ENCODE results near the gene NOTCH1. TPM values are rescaled to one million over a fixed set of nuclear protein-coding genes. Genes with fewer than 3 reads are reported as not detected.

Gene NOTCH1
- total RNA-seq, 1 donor from 2014 or later: 17.6 TPM

- Histone ChIP-seq H3K27ac (replicated peaks) (no peak overlapping the region), H3K9me3 (replicated peaks) (no peaks in the 10 kb centered on the region), H3K4me3 (no peak overlapping the region), H3K36me3 (peaks cover 100% of the 10 kb centered on the region), H3K27me3 (ENCODE audit: low read depth) (no peaks in the 10 kb centered on the region), H3K4me1 (no peaks in the 10 kb centered on the region)
- intact Hi-C loops (cut with micrococcal nuclease): no loop called here
- no peak for DNase-seq
- no peak for TF ChIP-seq CTCF (IDR thresholded peaks at IDR 0.05; ENCODE audit: borderline replicate concordance)
Observed at GRCh38 chr9:136470792-136471469, 74.9 kb downstream of the NOTCH1 start.

- H3K4me1 ChIP-seq: no peaks in the 10 kb centered on the region
- intact Hi-C loops (cut with micrococcal nuclease): no loop called here
- DNase-seq: no peak
- H3K4me3 ChIP-seq: no peak overlapping the region
- no peak overlapping the region for H3K27ac ChIP-seq (replicated peaks)
- no peak for TF ChIP-seq CTCF (IDR thresholded peaks at IDR 0.05; ENCODE audit: borderline replicate concordance)
- H3K9me3 ChIP-seq (replicated peaks): no peaks in the 10 kb centered on the region
- no peaks in the 10 kb centered on the region for H3K27me3 ChIP-seq (ENCODE audit: low read depth)
- H3K36me3 ChIP-seq: peaks cover 100% of the 10 kb centered on the region
Observed at GRCh38 chr9:136470356-136470755, 75.5 kb downstream of the NOTCH1 start.

- Histone ChIP-seq H3K27ac (replicated peaks) (no peak overlapping the region), H3K9me3 (replicated peaks) (no peaks in the 10 kb centered on the region), H3K27me3 (ENCODE audit: low read depth) (no peaks in the 10 kb centered on the region), H3K4me1 (no peaks in the 10 kb centered on the region), H3K4me3 (no peak overlapping the region), H3K36me3 (peaks cover 100% of the 10 kb centered on the region)
- DNase-seq: no peak
- intact Hi-C loops (cut with micrococcal nuclease): no loop called here
- TF ChIP-seq CTCF (IDR thresholded peaks at IDR 0.05; ENCODE audit: borderline replicate concordance): no peak
Observed at GRCh38 chr9:136467766-136468165, 78.1 kb downstream of the NOTCH1 start.

GRCh38 chr9:136466155-136466541, 79.7 kb downstream of the NOTCH1 start:
- intact Hi-C loops (cut with micrococcal nuclease): no loop called here
- no peak overlapping the region for H3K4me3 ChIP-seq
- H3K27me3 ChIP-seq (ENCODE audit: low read depth): no peaks in the 10 kb centered on the region
- no peaks in the 10 kb centered on the region for H3K4me1 ChIP-seq
- H3K9me3 ChIP-seq (replicated peaks): no peaks in the 10 kb centered on the region
- peaks cover 100% of the 10 kb centered on the region for H3K36me3 ChIP-seq
- H3K27ac ChIP-seq (replicated peaks): no peak overlapping the region
- TF ChIP-seq CTCF (IDR thresholded peaks at IDR 0.05; ENCODE audit: borderline replicate concordance): no peak
- no peak for DNase-seq

DNA sequence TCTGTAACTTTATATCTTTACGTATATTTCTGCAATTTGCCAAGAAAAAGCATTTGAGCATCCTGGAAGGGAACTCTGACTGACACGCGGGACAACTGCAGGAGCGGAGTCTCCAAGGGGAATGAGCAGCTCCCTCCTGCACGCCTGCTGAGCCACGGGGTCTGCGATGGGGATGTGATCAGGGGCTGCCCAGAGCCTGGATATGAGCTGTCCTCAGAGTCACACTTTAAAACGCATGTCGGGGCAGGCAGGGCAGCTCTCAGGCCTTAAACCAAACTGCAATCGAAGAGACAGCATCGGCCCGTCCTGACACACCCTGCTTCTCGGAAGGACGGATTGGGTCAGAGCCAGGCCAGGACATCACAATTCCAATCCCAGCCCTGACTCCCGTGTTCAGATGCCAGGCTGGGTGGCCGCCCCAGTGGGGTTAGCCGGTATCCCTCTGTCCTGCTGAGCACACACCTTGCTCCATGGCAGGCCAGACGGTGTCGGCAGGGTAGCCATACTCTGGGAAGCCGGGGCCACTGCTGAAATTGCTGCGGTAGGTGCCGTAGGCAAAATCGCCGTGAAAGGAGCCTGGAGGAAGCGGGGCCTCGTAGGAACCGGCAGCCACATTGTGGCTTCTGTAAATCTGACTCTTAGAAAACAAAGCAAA, 80.2 kb downstream of the NOTCH1 start:
- no peak for TF ChIP-seq CTCF (IDR thresholded peaks at IDR 0.05; ENCODE audit: borderline replicate concordance)
- DNase-seq: no peak
- intact Hi-C loops (cut with micrococcal nuclease): no loop called here
- no peaks in the 10 kb centered on the region for H3K9me3 ChIP-seq (replicated peaks)
- H3K4me3 ChIP-seq: no peak overlapping the region
- no peaks in the 10 kb centered on the region for H3K27me3 ChIP-seq (ENCODE audit: low read depth)
- H3K4me1 ChIP-seq: no peaks in the 10 kb centered on the region
- peaks cover 100% of the 10 kb centered on the region for H3K36me3 ChIP-seq
- no peak overlapping the region for H3K27ac ChIP-seq (replicated peaks)
